Measurements from ENCODE around the gene TOR1B.

GRCh38 chr9:129765764-129766317 lies 37.1 kb upstream of the TOR1B start:
- TF ChIP-seq POLR2A (IDR thresholded peaks at IDR 0.05) (no peak), CTCF (IDR thresholded peaks at IDR 0.05) (no peak), POLR2AphosphoS5 (IDR thresholded peaks at IDR 0.05) (no peak), EP300 (IDR thresholded peaks at IDR 0.05) (no peak)

All from gastroesophageal sphincter (tissue), 3 donors.